CD4-positive, alpha-beta T cell treated with Interleukin-12 subunit alpha and Interleukin-12 subunit beta, for 1 hour (primary cell): ENCODE results near the gene PPIP5K1.

Experiments
- DNase-seq: peaks from one replicate; pipeline ENCODE4 v3.0.0-alpha.2; 2020

PPIP5K1 gene

GRCh38 chr15:43487271-43487895, 102.6 kb downstream of the PPIP5K1 start:
- no peak for DNase-seq

- DNase-seq, result no peak
These were observed 105.6 kb downstream of the PPIP5K1 start for GRCh38 chr15:43484455-43484854.
